HEK293 (cell line): Measurements from ENCODE around the gene MARK3.
"Not testable (repeated sequence)": the region's sequence is repeated elsewhere in the genome, so short reads cannot be mapped to it uniquely, and the experiment has no call there.

Experiments used
- CTCF ChIA-PET: fragments of 350-600 bp; formaldehyde crosslinking; extraction: SDS; loops from one replicate; lab custom pipeline; 2021; ENCODE audit warnings: antibody characterized with exemption; lab: Yijun Ruan, JAX
- POLR2A ChIA-PET: fragments of 300-600 bp; formaldehyde crosslinking; extraction: SDS; loops from one replicate; lab custom pipeline; 2020; ENCODE audit warnings: antibody characterized with exemption, inconsistent platforms; lab: Yijun Ruan, JAX
- H3K27ac ChIP-seq: fragments of 200-500 bp; sonication (Bioruptor generic); 2 replicates; pipeline ENCODE4 v1.5.1; 2014; ENCODE audit warnings: low read depth, low read length, control low read depth, inconsistent platforms; ENCODE audit errors: extremely low read depth
- H3K36me3 ChIP-seq, 2 experiments: fragments of 200-500 bp in 1 of 2; sonication (Bioruptor generic) in 1 of 2; 1 replicate in 1 of 2; 2 replicates in 1 of 2; pipeline ENCODE4 v1.5.1; 2014 to 2017; ENCODE audit warnings: inconsistent platforms in 2 of 2, low read length in 2 of 2; ENCODE audit not compliant: control insufficient read depth in 2 of 2, insufficient read depth in 1 of 2
- H3K4me1 ChIP-seq: fragments of 200-500 bp; sonication (Bioruptor generic); 2 replicates; pipeline ENCODE4 v1.5.1; 2014; ENCODE audit warnings: mild to moderate bottlenecking, low read length, inconsistent platforms; ENCODE audit not compliant: control insufficient read depth, insufficient read depth
- H3K4me3 ChIP-seq: 2 replicates; pipeline ENCODE4 v1.5.1; 2011; ENCODE audit warnings: low read depth, mild to moderate bottlenecking, control low read depth, low read length, moderate library complexity
- H3K9me3 ChIP-seq: fragments of 200-500 bp; sonication (Bioruptor generic); 2 replicates; pipeline ENCODE4 v1.5.1; 2014; ENCODE audit warnings: low read depth, low read length, inconsistent platforms; ENCODE audit not compliant: control insufficient read depth, insufficient read depth
- BCL11A ChIP-seq: fragments of 450-650 bp; formaldehyde crosslinking; IDR thresholded peaks from 2 replicates; pipeline ENCODE4 v1.5.1; 2016; ENCODE audit warnings: low read depth, missing biosample characterization, missing genetic modification characterization
- FEZF1 ChIP-seq: fragments of 450-650 bp; formaldehyde crosslinking; IDR thresholded peaks from 2 replicates; pipeline ENCODE4 v1.5.1; 2016; ENCODE audit warnings: missing biosample characterization, missing genetic modification characterization
- GFI1B ChIP-seq: fragments of 450-650 bp; formaldehyde crosslinking; IDR thresholded peaks from 2 replicates; pipeline ENCODE4 v1.5.1; 2016; ENCODE audit warnings: missing biosample characterization, missing genetic modification characterization
- GLIS1 ChIP-seq: fragments of 450-650 bp; formaldehyde crosslinking; IDR thresholded peaks from 2 replicates; pipeline ENCODE4 v1.5.1; 2016; ENCODE audit warnings: missing biosample characterization, missing genetic modification characterization
- GLIS2 ChIP-seq: fragments of 450-650 bp; formaldehyde crosslinking; IDR thresholded peaks from 2 replicates; pipeline ENCODE4 v1.5.1; 2016; ENCODE audit warnings: missing biosample characterization, missing genetic modification characterization
- PRDM1 ChIP-seq: fragments of 450-650 bp; formaldehyde crosslinking; IDR thresholded peaks from 2 replicates; pipeline ENCODE4; 2016; ENCODE audit warnings: missing biosample characterization, missing genetic modification characterization
- WT1 ChIP-seq: fragments of 450-650 bp; formaldehyde crosslinking; IDR thresholded peaks from 2 replicates; pipeline ENCODE4 v1.5.1; 2016; ENCODE audit warnings: missing biosample characterization, missing genetic modification characterization
- YY1 ChIP-seq: fragments of 450-650 bp; formaldehyde crosslinking; IDR thresholded peaks from 2 replicates; pipeline ENCODE4 v1.5.1; 2018; ENCODE audit warnings: missing biosample characterization, missing genetic modification characterization
- ZBTB17 ChIP-seq: fragments of 450-650 bp; formaldehyde crosslinking; IDR thresholded peaks from 2 replicates; pipeline ENCODE4 v1.5.1; 2016; ENCODE audit warnings: missing biosample characterization, missing genetic modification characterization
- ZBTB20 ChIP-seq: fragments of 450-650 bp; formaldehyde crosslinking; IDR thresholded peaks from 2 replicates; pipeline ENCODE4 v1.5.1; 2016; ENCODE audit warnings: missing biosample characterization, missing genetic modification characterization
- ZFP3 ChIP-seq: fragments of 450-650 bp; formaldehyde crosslinking; IDR thresholded peaks from 2 replicates; pipeline ENCODE4 v1.5.1; 2016; ENCODE audit warnings: low read depth, missing biosample characterization, missing genetic modification characterization
- ZFP41 ChIP-seq: fragments of 450-650 bp; formaldehyde crosslinking; IDR thresholded peaks from 2 replicates; pipeline ENCODE4 v1.5.1; 2016; ENCODE audit warnings: missing biosample characterization, missing genetic modification characterization, borderline replicate concordance
- ZNF10 ChIP-seq: fragments of 450-650 bp; formaldehyde crosslinking; IDR thresholded peaks from 2 replicates; pipeline ENCODE4 v1.5.1; 2017; ENCODE audit warnings: missing biosample characterization, missing genetic modification characterization
- ZNF121 ChIP-seq: fragments of 450-650 bp; formaldehyde crosslinking; IDR thresholded peaks from 2 replicates; pipeline ENCODE4 v1.5.1; 2016; ENCODE audit warnings: missing biosample characterization, missing genetic modification characterization
- ZNF16 ChIP-seq: fragments of 450-650 bp; formaldehyde crosslinking; IDR thresholded peaks from 2 replicates; pipeline ENCODE4 v1.5.1; 2016; ENCODE audit warnings: low read depth, missing biosample characterization, missing genetic modification characterization
- ZNF169 ChIP-seq: fragments of 450-650 bp; formaldehyde crosslinking; IDR thresholded peaks from 2 replicates; pipeline ENCODE4 v1.5.1; 2016; ENCODE audit warnings: missing biosample characterization, missing genetic modification characterization
- ZNF2 ChIP-seq: fragments of 450-650 bp; formaldehyde crosslinking; IDR thresholded peaks from 2 replicates; pipeline ENCODE4 v1.5.1; 2016; ENCODE audit warnings: missing biosample characterization, missing genetic modification characterization
- ZNF292 ChIP-seq: fragments of 450-650 bp; formaldehyde crosslinking; IDR thresholded peaks from 2 replicates; pipeline ENCODE4 v1.5.1; 2016; ENCODE audit warnings: low read depth, missing biosample characterization, missing genetic modification characterization, borderline replicate concordance
- ZNF600 ChIP-seq: fragments of 450-650 bp; formaldehyde crosslinking; IDR thresholded peaks from 2 replicates; pipeline ENCODE4 v1.5.1; 2016; ENCODE audit warnings: missing biosample characterization, missing genetic modification characterization
- ZNF624 ChIP-seq: fragments of 450-650 bp; formaldehyde crosslinking; IDR thresholded peaks from 2 replicates; pipeline ENCODE4 v1.5.1; 2017; ENCODE audit warnings: missing biosample characterization, missing genetic modification characterization
- ZNF747 ChIP-seq: fragments of 450-650 bp; formaldehyde crosslinking; IDR thresholded peaks from 2 replicates; pipeline ENCODE4 v1.5.1; 2016; ENCODE audit warnings: missing biosample characterization, missing genetic modification characterization

MARK3 gene

DNA sequence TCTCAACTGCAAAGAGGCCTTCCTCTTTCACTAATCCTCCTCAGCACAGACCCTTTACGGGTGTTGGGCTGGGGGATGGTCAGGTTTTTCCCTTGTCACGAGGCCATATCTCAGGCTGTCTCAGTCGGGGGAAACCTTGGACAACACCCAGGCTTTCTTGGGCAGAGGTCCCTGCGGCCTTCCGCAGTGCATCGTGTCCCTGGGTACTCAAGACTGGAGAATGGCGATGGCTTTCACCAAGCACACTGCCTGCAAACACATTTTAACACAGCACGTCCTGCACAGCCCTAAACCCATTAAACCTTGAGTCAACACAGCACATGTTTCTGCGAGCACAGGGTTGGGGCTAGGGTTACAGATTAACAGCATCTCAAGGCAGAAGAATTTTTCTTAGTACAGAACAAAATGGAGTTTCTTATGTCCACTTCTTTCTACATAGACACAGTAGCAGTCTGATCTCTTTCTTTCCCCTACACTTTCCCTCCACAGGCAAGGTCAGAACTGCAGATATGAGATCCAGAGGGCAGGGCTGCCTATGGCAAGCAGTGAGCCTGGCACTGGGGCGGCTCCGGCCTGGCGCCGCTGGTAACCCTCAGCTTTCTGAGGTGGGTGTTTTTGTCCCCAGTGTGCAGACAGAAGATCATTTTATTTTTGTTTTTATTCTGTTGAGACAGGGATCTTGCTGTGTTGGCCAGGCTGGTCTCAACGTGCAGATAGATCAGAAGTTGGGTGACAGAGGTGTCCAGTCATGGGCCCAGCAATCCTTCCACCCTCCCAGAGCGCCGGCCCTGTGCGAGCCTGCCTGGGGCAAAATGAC lies 140.4 kb downstream of the MARK3 start:
- H3K9me3 ChIP-seq, H3K4me3 ChIP-seq, CTCF ChIA-PET, POLR2A ChIA-PET: not testable (repeated sequence)
- Histone ChIP-seq H3K4me1 (peaks cover 19% of the 10 kb centered on the region), H3K36me3 (peaks cover 0 to 13% of the 10 kb centered on the region in 2 experiments; a peak in 1 of 3 replicates), H3K27ac (peak overlapping the region; percentile 17; the same call in 1 of the 2 replicates)
- TF ChIP-seq YY1 (tag by site-specific recombination) (peak; percentile 49), ZNF2 (tag by site-specific recombination) (peak; percentile 57; the same call in 1 of the 2 replicates), FEZF1 (tag by site-specific recombination) (0 out of 2 replicates have a peak, but pooled peaks have one; percentile 31), ZNF600 (tag by site-specific recombination) (peak; percentile 92), WT1 (tag by site-specific recombination) (0 out of 2 replicates have a peak, but pooled peaks have one; percentile 51), PRDM1 (peak; percentile 51), ZNF121 (tag by site-specific recombination) (peak; percentile 98), ZBTB20 (0 out of 2 replicates have a peak, but pooled peaks have one; percentile 31), ZBTB17 (tag by site-specific recombination) (0 out of 2 replicates have a peak, but pooled peaks have one; percentile 22)

DNA sequence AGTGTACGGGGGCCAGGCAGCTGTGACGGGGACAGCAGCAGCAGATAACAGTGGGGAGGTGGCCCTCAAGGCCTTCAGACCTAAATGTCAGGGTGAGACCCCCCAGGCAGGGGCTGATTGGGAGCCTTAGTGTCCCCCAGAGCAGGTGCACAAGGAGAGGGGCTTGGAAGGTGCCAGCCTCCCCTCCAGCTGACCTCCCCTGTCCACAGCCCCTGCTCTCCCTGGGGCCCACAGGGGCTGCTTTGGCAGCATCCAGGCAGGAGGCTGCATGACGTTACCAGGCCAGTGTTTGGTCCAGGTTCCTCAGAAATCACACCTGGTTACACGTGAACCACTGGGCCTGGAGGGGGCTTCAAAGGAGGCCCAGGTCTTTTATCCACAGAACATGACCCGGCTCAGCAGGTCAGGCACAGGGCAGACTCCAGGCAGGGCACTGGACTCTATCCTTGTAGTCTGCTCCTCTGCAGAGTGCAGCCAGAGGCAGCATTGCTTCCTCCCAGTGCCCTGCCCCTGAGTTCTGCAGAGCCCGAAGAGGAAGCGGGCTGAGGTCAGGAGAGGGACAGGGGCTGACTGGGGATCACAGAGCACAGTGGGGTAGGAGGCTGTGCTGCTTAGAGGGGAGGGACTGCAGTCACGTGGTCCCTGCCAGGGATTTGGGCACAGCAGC lies 141.2 kb downstream of the MARK3 start:
- TF ChIP-seq ZFP3 (tag by site-specific recombination) = no peak
- TF ChIP-seq GLIS1 (tag by site-specific recombination) = peak; percentile 38; the same call in 1 of the 2 replicates
- peak; percentile 58 for TF ChIP-seq GLIS2 (tag by site-specific recombination)
- TF ChIP-seq ZNF747 (tag by site-specific recombination) = no peak
- no peak for TF ChIP-seq ZNF16
- TF ChIP-seq WT1 (tag by site-specific recombination) = no peak
- no peak for TF ChIP-seq ZNF600 (tag by site-specific recombination)
- no peak for TF ChIP-seq ZFP41
- TF ChIP-seq ZNF10 (tag by site-specific recombination) = no peak
- TF ChIP-seq ZNF624 (tag by site-specific recombination) = no peak
- TF ChIP-seq ZNF292 (tag by site-specific recombination) = no peak
- TF ChIP-seq BCL11A = no peak
- no peak for TF ChIP-seq GFI1B
- Histone ChIP-seq H3K9me3 (no peaks in the 10 kb centered on the region), H3K4me3 (no peak overlapping the region), H3K27ac (no peak overlapping the region), H3K4me1 (peaks cover 19% of the 10 kb centered on the region), H3K36me3 (peaks cover 0 to 8% of the 10 kb centered on the region in 2 experiments; a peak in 1 of 3 replicates)
- POLR2A ChIA-PET = no interaction called here
- CTCF ChIA-PET = no interaction called here

DNA sequence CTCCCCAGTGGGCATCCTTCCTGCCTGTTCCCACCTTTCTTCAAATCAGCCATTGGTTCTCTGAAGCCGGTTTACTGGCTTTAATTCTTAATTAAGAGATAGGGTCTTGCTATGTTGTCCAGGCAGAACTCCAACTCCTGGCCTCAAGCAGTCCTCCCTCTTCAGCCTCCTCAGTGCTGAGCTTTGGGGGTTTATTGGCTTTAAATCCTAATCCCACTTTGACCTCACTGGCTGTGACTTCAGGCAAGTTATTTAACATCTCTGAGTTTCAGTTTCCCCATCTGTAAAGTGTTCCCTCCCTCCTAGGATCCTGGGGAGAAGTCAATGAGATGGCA lies 141.7 kb downstream of the MARK3 start:
- ChIA-PET CTCF (interaction anchor here (1.1 to 2.8 kb wide), 2 partner anchors 9 to 27 kb away, joined by 4 to 13 read pairs; no protein-coding TSS in a partner anchor), POLR2A (no interaction called here)
- peaks cover 19% of the 10 kb centered on the region for H3K4me1 ChIP-seq

More for the DNA sequence above, 141.7 kb downstream of the MARK3 start:
- H3K4me3 ChIP-seq = no peak overlapping the region
- H3K36me3 ChIP-seq = peaks cover 0 to 6% of the 10 kb centered on the region in 2 experiments; a peak in 1 of 3 replicates
- peak; percentile 98 for TF ChIP-seq ZNF121 (tag by site-specific recombination)
- TF ChIP-seq ZNF169 (tag by site-specific recombination) = no peak
- TF ChIP-seq, all 188 proteins: peak for 1
- H3K9me3 ChIP-seq = no peaks in the 10 kb centered on the region
- no peak overlapping the region for H3K27ac ChIP-seq
